Stimulated activated CD4-positive, alpha-beta T cell treated with anti-CD3 and anti-CD28 coated beads, Interleukin-4, amount 100 ng/mL, for 24 hours (primary cell): ENCODE results near the gene WDR5B.
"Not testable (repeated sequence)": the region's sequence is repeated elsewhere in the genome, so short reads cannot be mapped to it uniquely, and the experiment has no call there.

Experiments used
- DNase-seq: peaks from one replicate; pipeline ENCODE4 v3.0.0-alpha.2; 2020

Gene WDR5B

DNA sequence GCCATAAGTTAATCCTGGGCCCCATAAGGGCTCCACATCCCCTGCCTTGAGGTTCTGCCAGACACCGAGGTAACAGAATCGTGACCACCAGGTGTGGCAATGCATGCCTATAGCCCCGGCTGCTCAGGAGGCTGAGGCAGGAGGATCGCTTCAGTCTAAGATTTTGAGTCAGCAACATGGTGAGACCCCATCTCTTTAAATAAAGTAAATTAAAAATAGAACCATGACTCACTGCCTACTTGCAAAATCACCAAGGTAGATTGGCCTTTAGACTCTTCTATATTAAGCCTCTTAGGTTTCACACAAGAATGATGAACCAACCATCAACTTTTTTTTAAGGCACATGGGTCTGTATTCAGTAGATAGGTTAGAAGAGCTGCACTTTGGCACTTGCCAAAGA, 9.7 kb downstream of the WDR5B start:
- no peak for DNase-seq

- no peak for DNase-seq
These were observed 10.8 kb downstream of the WDR5B start for GRCh38 chr3:122405015-122405414.

DNA sequence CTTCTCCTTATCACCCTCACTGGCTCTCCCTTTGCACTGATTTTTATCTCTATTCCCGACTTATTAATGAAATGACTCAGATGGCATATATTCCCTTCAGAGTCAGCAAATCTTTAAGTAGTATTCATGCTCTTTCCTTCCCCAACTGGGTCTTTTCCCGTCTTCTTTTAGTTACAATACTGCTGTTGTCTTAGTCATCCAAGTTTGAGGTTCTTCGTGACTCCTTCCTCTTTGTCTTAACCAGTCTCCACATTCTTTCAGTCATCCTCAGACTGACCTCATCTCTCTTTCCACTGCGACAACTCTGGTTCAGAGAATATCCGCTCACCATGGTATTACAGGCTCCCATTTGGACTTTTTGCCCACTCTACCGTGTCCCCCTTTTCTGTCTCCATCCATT, 12.4 kb downstream of the WDR5B start:
- no peak for DNase-seq

DNA sequence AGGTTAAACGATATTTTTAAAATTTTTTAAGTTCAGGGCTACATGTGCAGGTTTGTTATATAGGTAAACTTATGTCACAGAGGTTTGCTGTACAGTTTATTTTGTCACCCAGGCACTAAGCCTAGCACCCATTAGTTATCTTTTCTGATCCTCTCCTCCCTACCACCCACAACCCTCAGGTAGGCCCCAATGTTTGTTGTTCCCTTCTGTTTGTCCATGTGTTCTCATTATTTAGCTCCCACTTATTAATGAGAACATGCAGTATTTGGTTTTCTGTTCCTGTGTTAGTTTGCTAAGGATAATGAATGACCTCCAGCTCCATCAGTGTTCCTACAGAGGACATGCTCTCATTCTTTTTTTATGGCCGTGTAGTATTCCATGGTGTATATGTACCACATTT, 16.9 kb downstream of the WDR5B start:
- DNase-seq = no peak

- DNase-seq = no peak
These were observed 18.7 kb downstream of the WDR5B start for GRCh38 chr3:122397201-122397600.

GRCh38 chr3:122396511-122396910, 19.4 kb downstream of the WDR5B start:
- DNase-seq = no peak

DNA sequence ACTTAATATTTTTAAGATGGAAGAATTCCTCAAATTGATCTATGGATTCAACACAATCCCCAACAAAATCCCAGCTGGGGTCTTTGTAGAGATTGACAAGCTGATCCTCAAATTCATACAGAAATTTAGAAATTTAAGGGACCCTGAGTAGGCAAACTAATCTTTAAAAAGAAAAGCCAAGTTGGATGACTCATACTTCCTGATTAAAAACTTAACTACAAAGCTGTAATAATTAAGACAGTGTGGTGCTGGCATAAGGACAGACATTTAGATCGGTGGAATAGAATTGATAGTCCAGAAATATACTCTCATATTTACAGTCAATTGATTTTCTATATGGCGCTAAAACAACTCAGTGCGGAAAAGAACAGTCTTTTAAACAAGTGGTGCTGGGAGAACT, 20.3 kb downstream of the WDR5B start:
- DNase-seq = no peak

DNA sequence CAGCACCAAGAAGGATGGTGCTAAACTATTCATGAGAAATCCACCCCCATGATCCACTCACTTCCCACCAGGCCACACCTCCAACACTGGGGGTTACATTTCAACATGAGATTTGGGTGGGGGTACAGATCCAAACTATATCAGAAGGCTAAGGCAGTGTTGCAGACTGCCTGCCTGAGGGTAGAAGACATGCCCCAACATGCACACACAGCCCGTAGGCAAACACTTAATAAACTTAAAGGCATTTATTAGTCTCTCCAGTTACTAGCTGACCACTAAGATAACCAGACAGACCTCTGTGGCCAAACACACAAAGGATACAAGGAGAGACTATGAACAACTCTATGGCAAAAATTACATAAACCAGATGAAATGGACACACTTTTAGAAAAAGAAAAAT, 21.7 kb downstream of the WDR5B start:
- DNase-seq = no peak

GRCh38 chr3:122392868-122393844, 22.7 kb downstream of the WDR5B start:
- DNase-seq = peak; percentile 25

DNA sequence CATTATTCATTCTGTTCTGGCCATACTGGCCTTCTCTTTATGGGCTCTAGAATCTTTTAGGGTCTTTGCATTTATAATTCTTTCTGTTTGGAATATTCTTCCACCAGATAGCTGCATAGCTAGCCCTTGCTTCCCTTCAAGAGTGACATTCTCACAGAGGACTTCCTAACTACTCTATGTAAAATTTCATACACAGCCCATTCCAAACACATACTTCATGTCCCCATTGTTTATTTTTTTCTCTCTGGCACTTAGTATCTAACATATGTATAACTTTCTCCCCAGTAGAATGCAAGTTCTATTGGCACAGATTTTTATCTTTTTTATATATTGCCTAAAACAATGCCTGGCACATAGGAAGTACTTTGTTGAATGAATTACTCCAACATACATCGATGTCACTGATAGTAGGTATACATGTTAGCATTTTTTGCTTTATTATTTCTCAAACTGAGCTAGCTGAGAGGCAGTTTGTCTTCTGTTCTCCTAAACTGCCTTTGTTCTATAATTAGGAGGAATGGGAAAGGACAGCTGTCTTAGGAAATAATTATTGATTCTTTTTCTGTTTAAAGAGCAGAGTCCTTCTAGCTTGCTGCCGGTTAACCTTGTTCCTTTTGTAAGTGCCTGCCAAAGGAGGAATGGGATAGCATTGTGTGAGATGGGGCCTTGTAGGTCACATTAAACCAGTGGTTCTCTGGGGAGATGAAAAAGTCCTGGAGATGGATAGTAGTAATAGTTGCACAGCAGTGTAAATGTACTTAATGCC, 24.0 kb downstream of the WDR5B start:
- DNase-seq = no peak

GRCh38 chr3:122390665-122391064, 25.2 kb downstream of the WDR5B start:
- no peak for DNase-seq

GRCh38 chr3:122389892-122390291, 26.0 kb downstream of the WDR5B start:
- no peak for DNase-seq

DNA sequence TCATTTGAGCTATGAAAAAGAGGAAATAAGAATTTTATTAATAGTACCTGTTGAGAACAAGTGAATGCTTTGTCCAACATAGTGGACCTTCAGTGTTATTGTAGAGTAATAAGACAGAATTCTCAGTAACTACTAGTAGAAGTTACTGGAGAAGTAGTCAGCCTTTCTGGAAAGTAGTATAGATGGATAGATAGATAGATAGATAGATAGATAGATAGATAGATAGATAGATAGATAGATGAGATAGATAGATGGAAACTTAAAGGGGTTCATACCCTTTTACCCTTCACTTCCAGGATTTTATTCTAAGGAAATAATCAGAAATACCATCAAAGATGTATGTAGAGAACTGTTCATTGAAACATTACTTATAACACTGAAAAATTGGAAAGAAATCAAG, 26.7 kb downstream of the WDR5B start:
- DNase-seq = no peak

- no peak for DNase-seq
These were observed 28.2 kb downstream of the WDR5B start for GRCh38 chr3:122387709-122388108.

DNA sequence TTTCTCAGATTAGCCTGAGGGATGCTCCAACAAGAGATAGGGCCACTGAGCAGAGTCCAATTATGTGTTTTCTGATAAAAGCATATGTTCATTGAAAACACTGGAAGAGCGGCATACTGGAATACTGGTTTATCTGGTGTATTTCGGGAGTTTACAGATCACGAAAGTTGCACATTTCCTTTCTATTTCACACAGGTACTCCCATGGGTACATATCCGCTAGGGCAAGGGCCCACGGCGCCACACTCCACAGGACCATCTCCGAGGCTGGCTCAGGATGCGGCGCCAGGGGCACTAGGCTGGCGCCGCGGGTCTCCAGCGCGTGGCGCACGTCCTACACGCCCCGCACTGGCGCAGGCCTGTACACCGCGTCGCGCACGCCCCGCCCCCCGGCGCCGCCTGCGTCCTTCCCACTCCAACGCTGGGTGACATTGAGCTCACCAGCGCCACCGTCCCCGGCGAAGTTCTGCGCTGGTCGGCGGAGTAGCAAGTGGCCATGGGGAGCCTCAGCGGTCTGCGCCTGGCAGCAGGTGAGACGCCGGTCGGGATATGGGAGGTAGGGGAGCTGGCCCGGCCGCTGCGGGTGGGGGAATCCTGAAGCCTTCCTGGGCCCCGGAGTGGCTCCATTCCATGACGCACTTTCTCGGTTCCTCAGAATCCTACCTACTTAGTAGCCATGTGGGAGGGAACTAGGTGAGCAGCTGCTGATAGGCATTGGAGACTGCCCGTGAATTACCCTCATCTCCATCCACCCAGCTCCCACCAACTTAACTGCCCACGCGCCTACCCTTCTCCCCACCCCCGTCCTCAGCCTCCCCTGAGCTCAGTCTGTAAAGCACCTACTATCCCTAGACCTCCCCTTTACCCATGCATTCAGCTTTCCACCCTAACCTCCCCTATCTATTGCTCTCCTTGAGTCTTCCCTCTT, 31.8 kb downstream of the WDR5B start, which contains the start of gene FAM162A:
Gene FAM162A (plus strand): TSS at position 412 of the 927 bp plus-strand sequence. CDS start 84 bp downstream, at position 496.
- peak; percentile 93 for DNase-seq

DNA sequence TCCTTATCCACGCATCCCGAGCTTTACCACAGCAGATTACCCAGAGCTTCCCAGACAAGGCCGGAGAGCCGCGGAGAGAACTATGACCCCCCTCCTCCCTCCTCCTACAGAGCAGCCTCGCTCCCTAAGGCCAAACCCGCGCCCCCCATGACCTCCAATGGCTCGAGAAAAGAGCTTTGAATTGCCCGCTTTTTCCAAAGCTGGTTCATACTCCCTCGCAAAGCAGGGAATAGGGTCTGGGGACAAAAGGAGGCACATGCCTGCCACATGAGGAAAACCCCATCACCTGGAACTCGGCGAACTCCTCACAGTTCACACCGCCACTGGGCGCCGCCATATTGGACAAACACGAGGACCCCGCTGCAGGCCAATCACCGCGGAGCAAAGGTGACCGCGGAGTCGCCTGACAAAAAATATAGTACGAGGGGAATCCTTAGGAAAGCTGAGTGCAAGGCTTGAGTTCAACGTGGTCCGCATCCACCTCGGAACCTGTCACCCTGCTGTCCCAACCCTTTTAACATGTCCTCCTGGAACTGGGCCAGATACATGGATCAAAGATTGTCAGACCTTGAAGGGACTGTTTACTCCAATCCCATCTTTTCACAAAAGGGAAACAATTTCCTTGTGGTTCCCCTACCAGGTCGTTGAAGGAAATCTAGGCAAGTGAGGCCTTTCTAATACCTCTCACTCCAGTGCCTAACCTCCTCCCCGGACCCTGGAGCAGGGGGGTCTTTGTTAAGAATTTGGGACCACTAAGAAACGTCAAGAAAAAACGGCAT, 32.8 kb downstream of the WDR5B start, which contains the start of gene MIX23:
Gene MIX23 (minus strand): TSS at position 344 of the 779 bp plus-strand sequence. CDS start 7 bp downstream, at position 337.
- DNase-seq = peak; percentile 90

- DNase-seq = no peak
These were observed 37.9 kb downstream of the WDR5B start for GRCh38 chr3:122377975-122378374.

- DNase-seq = no peak
These were observed 41.8 kb downstream of the WDR5B start for GRCh38 chr3:122374034-122374433.

GRCh38 chr3:122366379-122366749, 49.5 kb downstream of the WDR5B start:
- DNase-seq = no peak

DNA sequence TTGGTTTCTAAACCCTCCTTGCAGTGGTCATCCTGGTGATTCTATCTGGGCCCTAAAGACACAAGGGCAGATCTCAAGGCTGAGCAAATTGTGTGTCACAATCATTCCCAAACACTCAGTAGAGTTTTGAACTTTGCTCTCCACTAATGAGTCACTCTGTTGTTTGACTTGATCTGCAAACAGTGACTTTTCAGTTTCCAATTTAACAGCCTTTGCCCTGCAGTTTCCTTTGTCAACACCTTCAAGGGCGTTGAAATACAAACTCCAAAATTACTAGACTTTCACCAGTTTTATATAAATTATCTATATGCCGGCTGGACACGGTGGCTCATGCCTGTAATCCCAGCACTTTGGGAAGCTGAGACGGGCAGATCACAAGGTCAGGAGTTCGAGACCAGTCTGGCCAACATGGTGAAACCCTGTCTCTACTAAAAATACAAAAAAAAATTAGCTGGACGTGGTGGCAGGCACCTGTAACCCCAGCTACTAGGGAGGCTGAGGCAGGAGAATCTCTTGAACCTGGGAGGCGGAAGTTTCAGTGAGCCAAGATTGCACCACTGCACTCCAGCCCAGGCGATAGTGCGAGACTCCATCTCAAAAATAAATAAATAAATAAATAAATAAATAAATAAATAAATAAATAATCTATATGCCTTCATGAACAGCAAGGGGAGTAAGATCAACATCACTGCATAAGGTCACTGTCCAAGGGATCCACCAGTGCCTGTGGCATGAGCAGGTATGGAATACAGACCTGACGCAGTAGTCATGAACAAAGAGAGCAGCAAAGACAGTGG, 50.1 kb downstream of the WDR5B start:
- DNase-seq = not testable (repeated sequence)

DNA sequence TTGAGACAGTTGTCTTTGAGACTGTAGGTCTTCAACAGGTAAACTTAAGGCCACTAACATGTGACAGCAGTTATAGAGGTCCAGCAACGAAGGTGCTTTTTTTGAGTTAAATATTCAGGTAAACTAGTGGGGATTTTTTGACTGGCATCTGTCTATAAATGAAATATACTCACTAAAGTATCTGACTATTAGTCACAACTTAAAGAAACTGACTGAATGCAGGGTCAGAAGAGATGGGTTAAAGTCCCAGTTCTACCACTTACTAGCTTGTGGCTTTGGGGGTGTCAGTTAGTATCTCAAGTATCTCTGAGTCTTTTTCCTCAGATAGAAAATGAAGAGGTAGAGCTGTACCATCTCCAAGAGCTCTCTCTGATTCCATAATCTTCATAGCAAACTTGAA, 50.8 kb downstream of the WDR5B start:
- no peak for DNase-seq
